ENCODE measurements around the gene ITPR2. TPM values are rescaled to one million over a fixed set of nuclear protein-coding genes. Genes with fewer than 3 reads are reported as not detected.

Gene ITPR2
- total and polyA plus RNA-seq, 2 of the 13 experiments (the other 11 are each of a cell fraction or from before 2014, with no cell fraction given): 31.9 to 81.9 TPM

GRCh38 chr12:26510354-26510674 is 322.7 kb downstream of the ITPR2 start:
- peaks cover 11% of the 10 kb centered on the region for H3K4me1 ChIP-seq (ENCODE audit: insufficient read depth, low read length)
- ATAC-seq: no peak
- no peak overlapping the region for H3K9ac ChIP-seq (ENCODE audit: insufficient read depth, low read depth, low read length)
- no TSS peak for BruUV-seq (replicated peaks)
- H3K4me3 ChIP-seq (replicated peaks in 1 of 3; ENCODE audit: insufficient read depth in 1 of 3, low read depth in 2 of 3, low read length in 3 of 3): no peak overlapping the region
- no peak overlapping the region for H3K27ac ChIP-seq (ENCODE audit: extremely low read length, insufficient read depth, low read length)
- intact Hi-C loops (cut with micrococcal nuclease; ENCODE audit: unreplicated experiment) (no loop called here), in situ Hi-C loops (cut with HindIII; ENCODE audit: extremely low pct_ligation_motif_present, low pct_unique_long_range_greater_than_20kb) (no loop called here)
- no peaks in the 10 kb centered on the region for H3K79me2 ChIP-seq (ENCODE audit: insufficient read depth, low read length)
- POLR2A ChIA-PET: no interaction called here
- 98% methylated on average over 2 of the region's 2 CpGs for WGBS (ENCODE audit: low lambda C conversion rate)
- FAIRE-seq: no peak
- TF ChIP-seq ZNF639 (CRISPR knock-in tag; conservative IDR thresholded peaks at IDR 0.05): no peak
- TF ChIP-seq E2F2 (CRISPR knock-in tag; IDR thresholded peaks at IDR 0.05; ENCODE audit: borderline replicate concordance): no peak
- no peak for TF ChIP-seq SIN3B (IDR thresholded peaks at IDR 0.05; ENCODE audit: low read length)
- TF ChIP-seq HOXA7 (CRISPR knock-in tag; IDR thresholded peaks at IDR 0.05): no peak
- no peak for TF ChIP-seq HCFC1 (IDR thresholded peaks at IDR 0.05; ENCODE audit: low read depth, low read length)
- TF ChIP-seq ZFP36L2 (CRISPR knock-in tag; IDR thresholded peaks at IDR 0.05): no peak
- TF ChIP-seq CC2D1A (CRISPR knock-in tag; IDR thresholded peaks at IDR 0.05): no peak
- TF ChIP-seq CEBPB (IDR thresholded peaks at IDR 0.05; ENCODE audit: borderline replicate concordance, low read depth, low read length): no peak
- H3K27me3 ChIP-seq (ENCODE audit: control insufficient read depth in 1 of 2, insufficient read depth in 2 of 2, low read length in 2 of 2): no peaks in the 10 kb centered on the region
- 0 out of 2 replicates have a peak, but pooled peaks cover 3% of the 10 kb centered on the region for H4K20me1 ChIP-seq (ENCODE audit: insufficient read depth, low read length)
- no peaks in the 10 kb centered on the region for H3K9me3 ChIP-seq (ENCODE audit: low read length)
- H3K4me2 ChIP-seq (ENCODE audit: low read depth, low read length): no peak overlapping the region
- no peak for DNase-seq (ENCODE audit: low spot score)
- no peak overlapping the region for H2AFZ ChIP-seq (ENCODE audit: low read length)
- CTCF ChIA-PET (ENCODE audit: low intra/inter-chr PET ratio, low total read pairs): no interaction called here
- peaks cover 3 to 34% of the 10 kb centered on the region in 2 experiments for H3K36me3 ChIP-seq (replicated peaks in 1 of 2; ENCODE audit: control insufficient read depth in 1 of 2, insufficient read depth in 2 of 2, low read length in 2 of 2)
